K562 (cell line): ENCODE results near the gene PCK1. TPM values are rescaled to one million over a fixed set of nuclear protein-coding genes. Genes with fewer than 3 reads are reported as not detected.

Source experiments
- ATAC-seq: fragments of 200-7000 bp; cut with Tn5 transposase; 3 replicates; pipeline ENCODE4 v1.9.1; 2020; ENCODE audit warnings: moderate library complexity
- BruUV-seq: library from RNA; stranded (reverse); fragments of 400-500 nt; replicated peaks from 2 replicates; lab custom pipeline; 2021; lab: Mats Ljungman, UMichigan
- CTCF ChIA-PET: fragments of 300-600 bp; formaldehyde crosslinking; extraction: SDS; loops from one replicate; lab custom pipeline; 2021; ENCODE audit warnings: low intra/inter-chr PET ratio; lab: Yijun Ruan, JAX
- POLR2A ChIA-PET: fragments of 300-600, 350-650 bp; sonication (Branson Sonifier 250); formaldehyde crosslinking; extraction: SDS; loops from one replicate; lab custom pipeline; 2021; ENCODE audit warnings: antibody characterized with exemption, inconsistent platforms; lab: Yijun Ruan, JAX
- DNase-seq, 4 experiments: peaks; one replicate each; pipeline versions ENCODE4 v3.0.0 to v3.0.0-alpha.2; 2011 to 2018; ENCODE audit warnings: low spot score in 3 of 4, mixed read lengths in 3 of 4; ENCODE audit errors: extremely low read depth in 1 of 4
- FAIRE-seq: peaks from 2 replicates; lab custom pipeline; 2011; peaks lifted over from hg19 to GRCh38; lab: Jason Lieb, UNC
- H2AFZ ChIP-seq: 2 replicates; pipeline ENCODE4 v1.6.0; 2011; ENCODE audit warnings: low read depth, low read length, control low read depth, inconsistent platforms
- H3K27ac ChIP-seq: fragments of 200-600 bp; 3 replicates; pipeline ENCODE4 v1.8.0; 2011; ENCODE audit warnings: low read depth, mild to moderate bottlenecking, control low read depth, inconsistent platforms, low read length, moderate library complexity, mixed read lengths; ENCODE audit errors: extremely low read depth
- H3K27me3 ChIP-seq, 2 experiments: fragments of 300-600 bp in 1 of 2; 2 replicates in 1 of 2; 3 replicates in 1 of 2; pipeline versions ENCODE4 v1.6.0 to v1.8.0; 2011; ENCODE audit warnings: inconsistent platforms in 2 of 2, low read length in 2 of 2, mild to moderate bottlenecking in 1 of 2, mixed read lengths in 1 of 2, moderate library complexity in 1 of 2; ENCODE audit not compliant: control insufficient read depth in 2 of 2, insufficient read depth in 2 of 2
- H3K36me3 ChIP-seq: fragments of 300-600 bp; 3 replicates; pipeline ENCODE4 v1.8.0; 2011; ENCODE audit warnings: mild to moderate bottlenecking, low read length, inconsistent platforms; ENCODE audit not compliant: control insufficient read depth, insufficient read depth
- H3K4me1 ChIP-seq, 2 experiments: fragments of 200-600 bp in 1 of 2; replicated peaks in 1 of 2; 2 replicates in 1 of 2; 3 replicates in 1 of 2; pipeline versions ENCODE4 v1.5.1 to v1.8.0; 2011; ENCODE audit warnings: inconsistent platforms in 2 of 2, low read length in 2 of 2, mild to moderate bottlenecking in 1 of 2, mixed read lengths in 1 of 2, moderate library complexity in 1 of 2; ENCODE audit not compliant: control insufficient read depth in 2 of 2, insufficient read depth in 2 of 2
- H3K4me2 ChIP-seq: 2 replicates; pipeline ENCODE4 v1.6.1; 2011; ENCODE audit warnings: low read length, control low read depth, inconsistent platforms, mixed read lengths; ENCODE audit not compliant: insufficient read depth
- H3K4me3 ChIP-seq: fragments of 200-600 bp; sonication (generic), shearing (Covaris generic); 2 replicates; pipeline ENCODE4 v1.5.1; 2016; ENCODE audit warnings: control low read depth, inconsistent platforms
- H3K79me2 ChIP-seq: fragments of 200-600 bp; 3 replicates; pipeline ENCODE4 v1.8.0; 2011; ENCODE audit warnings: low read length, inconsistent platforms; ENCODE audit not compliant: control insufficient read depth, insufficient read depth
- H3K9ac ChIP-seq, 2 experiments: 2 replicates each; pipeline versions ENCODE4 v1.6.0 to v1.6.1; 2011; ENCODE audit warnings: low read depth in 2 of 2, low read length in 2 of 2, control low read depth in 1 of 2, inconsistent platforms in 1 of 2, mild to moderate bottlenecking in 1 of 2, mixed read lengths in 1 of 2; ENCODE audit not compliant: insufficient read depth in 1 of 2
- H3K9me1 ChIP-seq: one replicate; pipeline ENCODE4 v1.6.0; 2011; ENCODE audit warnings: inconsistent platforms, mild to moderate bottlenecking, low read length, moderate library complexity; ENCODE audit not compliant: control insufficient read depth, insufficient read depth
- H3K9me3 ChIP-seq: replicated peaks from 2 replicates; pipeline ENCODE4 v1.5.1; 2011; ENCODE audit warnings: low read depth, low read length, inconsistent platforms; ENCODE audit not compliant: control insufficient read depth, insufficient read depth
- H4K20me1 ChIP-seq: replicated peaks from 2 replicates; pipeline ENCODE4 v1.6.1; 2011; ENCODE audit warnings: low read length, inconsistent platforms, mixed read lengths; ENCODE audit not compliant: control insufficient read depth, insufficient read depth
- ARHGAP35 ChIP-seq: fragments of 450-650 bp; IDR thresholded peaks from 2 replicates; pipeline ENCODE4 v1.6.1; 2018; ENCODE audit not compliant: partially characterized antibody
- CC2D1A ChIP-seq: fragments of 450-650 bp; IDR thresholded peaks from 2 replicates; pipeline ENCODE4 v1.6.1; 2017; ENCODE audit warnings: mild to moderate bottlenecking
- GABPB1 ChIP-seq: sonication (generic); formaldehyde crosslinking; IDR thresholded peaks from 2 replicates; pipeline ENCODE4 v1.8.0; 2022; ENCODE audit warnings: mild to moderate bottlenecking, missing genetic modification reagents
- GABPB2 ChIP-seq: fragments of 250-450 bp; sonication (Bioruptor Pico); conservative IDR thresholded peaks from 2 replicates; pipeline ENCODE4 v1.5.1; 2021; ENCODE audit warnings: mild to moderate bottlenecking
- LEF1 ChIP-seq: fragments of 450-650 bp; IDR thresholded peaks from 2 replicates; pipeline ENCODE4 v1.6.1; 2016; ENCODE audit warnings: mild to moderate bottlenecking
- MTA1 ChIP-seq: fragments of 450-650 bp; IDR thresholded peaks from 2 replicates; pipeline ENCODE4 v1.6.1; 2017; ENCODE audit warnings: borderline replicate concordance
- NEUROD1 ChIP-seq: fragments of 150-350 bp; IDR thresholded peaks from 2 replicates; pipeline ENCODE4 v1.6.1; 2014; ENCODE audit warnings: borderline replicate concordance, low read length, low read depth; ENCODE audit not compliant: partially characterized antibody
- NRF1 ChIP-seq, 2 experiments: fragments of 450-650 bp; IDR thresholded peaks in 1 of 2; conservative IDR thresholded peaks in 1 of 2; 2 replicates each; pipeline ENCODE4 v1.6.1; 2014; ENCODE audit warnings: mild to moderate bottlenecking in 2 of 2
- U2AF1 ChIP-seq: fragments of 200-400 bp; formaldehyde crosslinking; optimal IDR thresholded peaks from 2 replicates; pipeline ENCODE3; 2017; ENCODE audit warnings: mild to moderate bottlenecking, low read depth, low read length, moderate library complexity
- ZFP36 ChIP-seq: fragments of 150-350 bp; IDR thresholded peaks from 2 replicates; pipeline ENCODE4 v1.6.1; 2018; ENCODE audit warnings: low read length, low read depth; ENCODE audit not compliant: partially characterized antibody
- ZNF124 ChIP-seq: sonication (generic); formaldehyde crosslinking; IDR thresholded peaks from 2 replicates; pipeline ENCODE4 v1.8.1; 2022; ENCODE audit warnings: missing genetic modification reagents
- ZNF586 ChIP-seq: fragments of 450-650 bp; formaldehyde crosslinking; conservative IDR thresholded peaks from 2 replicates; pipeline ENCODE4 v1.4.0; 2020; ENCODE audit warnings: mild to moderate bottlenecking, moderate library complexity
- WGBS: fragments of 100-300 bp; shearing (Covaris generic); methylation state at CpG from one replicate; pipeline ENCODE4 v1.1.6; 2016; ENCODE audit warnings: low coverage, mixed read lengths; ENCODE audit not compliant: insufficient coverage; ENCODE audit errors: missing lambda C conversion rate; 5-methylcytosine and 5-hydroxymethylcytosine counted together
- in situ Hi-C: fragments of 300-500 bp; cut with MboI; formaldehyde crosslinking; loops from 4 replicates; pipeline ENCODE4 v1.15.0; 2018; ENCODE audit warnings: inconsistent platforms, mixed read lengths
- intact Hi-C: fragments of 100-400 bp; cut with micrococcal nuclease; formaldehyde crosslinking; loops from 2 replicates; pipeline ENCODE4 v1.14.2; 2022
- polyA plus RNA-seq, 8 experiments: library from polyadenylated mRNA; depleted of rRNA in 4 of 8; stranded (reverse) in 5 of 8; unstranded in 3 of 8; fragments of >200 nt; fragmentation: Nextera tagmentation in 2 of 8; fragmentation: Illumina TruSeq in 1 of 8; extraction: Ambion mirVana in 2 of 8; extraction: Trizol in 1 of 8; gene quantifications; 2 replicates each; pipeline versions ENCODE4 v1.2.1 to v1.2.3, GENCODE V29; 2011 to 2014; ENCODE audit warnings: inconsistent platforms in 1 of 8, missing spikeins in 1 of 8
- total RNA-seq, 7 experiments: library from RNA; depleted of rRNA in 6 of 7; stranded (reverse); fragments of >200 nt in 6 of 7; fragmentation: Illumina TruSeq in 2 of 7; extraction: Trizol in 2 of 7; gene quantifications; 2 replicates each; pipeline versions ENCODE4 v1.2.1 to v1.2.3, GENCODE V29; 2011 to 2021; ENCODE audit warnings: low replicate concordance in 1 of 7
- TF ChIP-seq, protein P1 (sequence below): fragments of 250-450 bp; sonication (Bioruptor Pico); IDR thresholded peaks from 2 replicates; pipeline ENCODE4 v1.9.0; 2021; ENCODE audit warnings: mild to moderate bottlenecking
- TF ChIP-seq, protein P2 (sequence below): fragments of 450-650 bp; formaldehyde crosslinking; IDR thresholded peaks from 2 replicates; pipeline ENCODE4 v1.4.0; 2022; ENCODE audit warnings: missing genetic modification characterization
- TF ChIP-seq, protein P3 (sequence below): sonication (generic); formaldehyde crosslinking; IDR thresholded peaks from 2 replicates; pipeline ENCODE4 v1.8.0; 2023; ENCODE audit warnings: missing genetic modification reagents, mild to moderate bottlenecking, borderline replicate concordance
- TF ChIP-seq, protein P4 (sequence below): fragments of 250-450 bp; sonication (Bioruptor Pico); IDR thresholded peaks from 2 replicates; pipeline ENCODE4 v1.8.0; 2021; ENCODE audit warnings: mild to moderate bottlenecking, moderate library complexity

Gene PCK1
- total and polyA plus RNA-seq, 9 of the 15 experiments (the other 6 are each of a cell fraction or from before 2014, with no cell fraction given) = 0.05 to 0.73 (median 0.15) TPM

DNA sequence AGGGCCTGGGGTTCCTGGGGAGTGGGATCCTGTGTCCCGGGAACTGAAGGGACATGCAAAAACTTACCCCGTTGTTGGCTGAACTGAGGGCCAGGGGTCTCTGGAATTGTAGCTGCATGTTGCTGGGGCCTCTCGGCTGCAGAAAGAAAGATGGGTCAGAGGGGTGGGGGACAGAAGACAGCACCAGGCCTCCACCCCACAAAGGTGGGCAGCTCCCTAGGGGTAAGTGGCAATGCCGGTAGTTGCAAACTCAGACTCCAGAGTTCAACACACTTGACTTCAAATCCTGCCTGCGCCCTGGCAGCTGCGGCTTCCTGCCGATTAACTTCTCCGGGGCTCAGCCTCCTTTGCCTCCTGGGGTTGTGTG, 54.5 kb downstream of the PCK1 start:
- intact Hi-C loops = no loop called here
- TF ChIP-seq MTA1 = no peak
- TF ChIP-seq, protein P1, sequence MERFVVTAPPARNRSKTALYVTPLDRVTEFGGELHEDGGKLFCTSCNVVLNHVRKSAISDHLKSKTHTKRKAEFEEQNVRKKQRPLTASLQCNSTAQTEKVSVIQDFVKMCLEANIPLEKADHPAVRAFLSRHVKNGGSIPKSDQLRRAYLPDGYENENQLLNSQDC (CRISPR knock-in tag) = no peak
- no peak for TF ChIP-seq ZFP36
- TF ChIP-seq ZNF124 (CRISPR knock-in tag) = no peak
- TF ChIP-seq CC2D1A = no peak
- TF ChIP-seq, protein P2, sequence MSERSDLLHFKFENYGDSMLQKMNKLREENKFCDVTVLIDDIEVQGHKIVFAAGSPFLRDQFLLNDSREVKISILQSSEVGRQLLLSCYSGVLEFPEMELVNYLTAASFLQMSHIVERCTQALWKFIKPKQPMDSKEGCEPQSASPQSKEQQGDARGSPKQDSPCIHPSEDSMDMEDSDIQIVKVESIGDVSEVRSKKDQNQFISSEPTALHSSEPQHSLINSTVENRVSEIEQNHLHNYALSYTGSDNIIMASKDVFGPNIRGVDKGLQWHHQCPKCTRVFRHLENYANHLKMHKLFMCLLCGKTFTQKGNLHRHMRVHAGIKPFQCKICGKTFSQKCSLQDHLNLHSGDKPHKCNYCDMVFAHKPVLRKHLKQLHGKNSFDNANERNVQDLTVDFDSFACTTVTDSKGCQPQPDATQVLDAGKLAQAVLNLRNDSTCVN = no peak
- no peak for TF ChIP-seq U2AF1
- no peak for TF ChIP-seq GABPB2 (CRISPR knock-in tag)
- TF ChIP-seq, protein P3, sequence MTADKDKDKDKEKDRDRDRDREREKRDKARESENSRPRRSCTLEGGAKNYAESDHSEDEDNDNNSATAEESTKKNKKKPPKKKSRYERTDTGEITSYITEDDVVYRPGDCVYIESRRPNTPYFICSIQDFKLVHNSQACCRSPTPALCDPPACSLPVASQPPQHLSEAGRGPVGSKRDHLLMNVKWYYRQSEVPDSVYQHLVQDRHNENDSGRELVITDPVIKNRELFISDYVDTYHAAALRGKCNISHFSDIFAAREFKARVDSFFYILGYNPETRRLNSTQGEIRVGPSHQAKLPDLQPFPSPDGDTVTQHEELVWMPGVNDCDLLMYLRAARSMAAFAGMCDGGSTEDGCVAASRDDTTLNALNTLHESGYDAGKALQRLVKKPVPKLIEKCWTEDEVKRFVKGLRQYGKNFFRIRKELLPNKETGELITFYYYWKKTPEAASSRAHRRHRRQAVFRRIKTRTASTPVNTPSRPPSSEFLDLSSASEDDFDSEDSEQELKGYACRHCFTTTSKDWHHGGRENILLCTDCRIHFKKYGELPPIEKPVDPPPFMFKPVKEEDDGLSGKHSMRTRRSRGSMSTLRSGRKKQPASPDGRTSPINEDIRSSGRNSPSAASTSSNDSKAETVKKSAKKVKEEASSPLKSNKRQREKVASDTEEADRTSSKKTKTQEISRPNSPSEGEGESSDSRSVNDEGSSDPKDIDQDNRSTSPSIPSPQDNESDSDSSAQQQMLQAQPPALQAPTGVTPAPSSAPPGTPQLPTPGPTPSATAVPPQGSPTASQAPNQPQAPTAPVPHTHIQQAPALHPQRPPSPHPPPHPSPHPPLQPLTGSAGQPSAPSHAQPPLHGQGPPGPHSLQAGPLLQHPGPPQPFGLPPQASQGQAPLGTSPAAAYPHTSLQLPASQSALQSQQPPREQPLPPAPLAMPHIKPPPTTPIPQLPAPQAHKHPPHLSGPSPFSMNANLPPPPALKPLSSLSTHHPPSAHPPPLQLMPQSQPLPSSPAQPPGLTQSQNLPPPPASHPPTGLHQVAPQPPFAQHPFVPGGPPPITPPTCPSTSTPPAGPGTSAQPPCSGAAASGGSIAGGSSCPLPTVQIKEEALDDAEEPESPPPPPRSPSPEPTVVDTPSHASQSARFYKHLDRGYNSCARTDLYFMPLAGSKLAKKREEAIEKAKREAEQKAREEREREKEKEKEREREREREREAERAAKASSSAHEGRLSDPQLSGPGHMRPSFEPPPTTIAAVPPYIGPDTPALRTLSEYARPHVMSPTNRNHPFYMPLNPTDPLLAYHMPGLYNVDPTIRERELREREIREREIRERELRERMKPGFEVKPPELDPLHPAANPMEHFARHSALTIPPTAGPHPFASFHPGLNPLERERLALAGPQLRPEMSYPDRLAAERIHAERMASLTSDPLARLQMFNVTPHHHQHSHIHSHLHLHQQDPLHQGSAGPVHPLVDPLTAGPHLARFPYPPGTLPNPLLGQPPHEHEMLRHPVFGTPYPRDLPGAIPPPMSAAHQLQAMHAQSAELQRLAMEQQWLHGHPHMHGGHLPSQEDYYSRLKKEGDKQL = no peak
- no peak for TF ChIP-seq GABPB1 (CRISPR knock-in tag)
- no peak for TF ChIP-seq ZNF586 (CRISPR knock-in tag)
- TF ChIP-seq ARHGAP35 = no peak
- no peak for TF ChIP-seq NRF1 (conservative IDR thresholded peaks at IDR 0.05 in 1 of 2, IDR thresholded peaks at IDR 0.05 in 1 of 2)
- no peak for TF ChIP-seq NEUROD1
- TF ChIP-seq, protein P4, sequence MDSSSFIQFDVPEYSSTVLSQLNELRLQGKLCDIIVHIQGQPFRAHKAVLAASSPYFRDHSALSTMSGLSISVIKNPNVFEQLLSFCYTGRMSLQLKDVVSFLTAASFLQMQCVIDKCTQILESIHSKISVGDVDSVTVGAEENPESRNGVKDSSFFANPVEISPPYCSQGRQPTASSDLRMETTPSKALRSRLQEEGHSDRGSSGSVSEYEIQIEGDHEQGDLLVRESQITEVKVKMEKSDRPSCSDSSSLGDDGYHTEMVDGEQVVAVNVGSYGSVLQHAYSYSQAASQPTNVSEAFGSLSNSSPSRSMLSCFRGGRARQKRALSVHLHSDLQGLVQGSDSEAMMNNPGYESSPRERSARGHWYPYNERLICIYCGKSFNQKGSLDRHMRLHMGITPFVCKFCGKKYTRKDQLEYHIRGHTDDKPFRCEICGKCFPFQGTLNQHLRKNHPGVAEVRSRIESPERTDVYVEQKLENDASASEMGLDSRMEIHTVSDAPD = no peak
- no peak for TF ChIP-seq LEF1

More for the DNA sequence above, 54.5 kb downstream of the PCK1 start:
- Histone ChIP-seq H3K27me3 (peaks cover 17 to 74% of the 10 kb centered on the region in 2 experiments; a peak in 3 of 5 replicates), H3K9me3 (no peaks in the 10 kb centered on the region), H3K9ac (no peak overlapping the region), H3K79me2 (no peaks in the 10 kb centered on the region), H3K4me2 (no peak overlapping the region), H3K4me3 (no peak overlapping the region), H4K20me1 (peaks cover 15% of the 10 kb centered on the region), H2AFZ (no peak overlapping the region), H3K36me3 (no peaks in the 10 kb centered on the region), H3K27ac (no peak overlapping the region), H3K9me1 (no peaks in the 10 kb centered on the region), H3K4me1 (peaks cover 0 to 4% of the 10 kb centered on the region in 2 experiments; a peak in 4 of 5 replicates)
- no TSS peak for BruUV-seq
- CTCF ChIA-PET = no interaction called here
- 0% methylated on average over 8 of the region's 8 CpGs for WGBS
- DNase-seq (no peak), ATAC-seq (no peak), FAIRE-seq (no peak)
- in situ Hi-C loops = loop anchor here (25.0 kb wide), 1 partner anchor 597 kb away; no protein-coding TSS in a partner anchor
- POLR2A ChIA-PET = interaction anchor here (0.9 to 1.5 kb wide), 3 partner anchors 9 to 821 kb away, joined by 3 to 6 read pairs (median 3); no protein-coding TSS in a partner anchor
